WI38 (cell line): Measurements from ENCODE around the gene OR12D1.
"Not testable (repeated sequence)": the region's sequence is repeated elsewhere in the genome, so short reads cannot be mapped to it uniquely, and the experiment has no call there.

Experiments used
- H3K4me3 ChIP-seq: 2 replicates; pipeline ENCODE4 v1.5.1; 2011; ENCODE audit warnings: low read depth, mild to moderate bottlenecking, control low read depth, low read length
- CTCF ChIP-seq: IDR thresholded peaks from 2 replicates; pipeline ENCODE4 v1.5.1; 2012; ENCODE audit warnings: low read depth, mild to moderate bottlenecking, control low read depth, low read length

OR12D1 gene

GRCh38 chr6:29442719-29443118, 28.0 kb downstream of the OR12D1 start:
- TF ChIP-seq CTCF = no peak

GRCh38 chr6:29444031-29444430, 29.3 kb downstream of the OR12D1 start:
- H3K4me3 ChIP-seq = not testable (repeated sequence)

More at GRCh38 chr6:29442719-29443118, 28.0 kb downstream of the OR12D1 start:
- H3K4me3 ChIP-seq = no peak overlapping the region

- TF ChIP-seq CTCF = no peak
- H3K4me3 ChIP-seq = no peak overlapping the region
Measured at GRCh38 chr6:29447670-29448069, 32.9 kb downstream of the OR12D1 start.

- no peak for TF ChIP-seq CTCF
- no peak overlapping the region for H3K4me3 ChIP-seq
Measured at GRCh38 chr6:29451471-29452193, 36.9 kb downstream of the OR12D1 start.

- TF ChIP-seq CTCF = no peak
- no peak within 1 kb of the TSS for H3K4me3 ChIP-seq
Measured at GRCh38 chr6:29456971-29457370, 42.2 kb downstream of the OR12D1 start, which contains the start of the genes OR11A1 and OR2H1. Gene OR11A1 (minus strand): TSS chr6:29457071. CDS start chr6:29427641, 29,430 bp downstream. Gene OR2H1 (plus strand): TSS chr6:29457155. CDS start chr6:29461770, 4,615 bp downstream.

- TF ChIP-seq CTCF = no peak
- H3K4me3 ChIP-seq = no peak overlapping the region
Measured at GRCh38 chr6:29461021-29461814, 46.5 kb downstream of the OR12D1 start.

- TF ChIP-seq CTCF = no peak
- H3K4me3 ChIP-seq = no peak overlapping the region
Measured at GRCh38 chr6:29462022-29462421, 47.3 kb downstream of the OR12D1 start.
